Choroid plexus epithelial cell (primary cell): ENCODE measurements around the gene CAMSAP3.

ENCODE experiments used
- DNase-seq: peaks from one replicate; pipeline ENCODE4 v3.0.0-alpha.2; 2010; ENCODE audit warnings: low read depth
- H3K4me3 ChIP-seq: 2 replicates; pipeline ENCODE4 v1.5.1; 2011; ENCODE audit warnings: low read depth, mild to moderate bottlenecking, control low read depth, low read length, moderate library complexity
- CTCF ChIP-seq: conservative IDR thresholded peaks from 2 replicates; pipeline ENCODE4 v1.5.1; 2011; ENCODE audit warnings: low read depth, mild to moderate bottlenecking, control low read depth, inconsistent platforms, low read length, moderate library complexity

Gene CAMSAP3

GRCh38 chr19:7645656-7646425 is 50.2 kb downstream of the CAMSAP3 start:
- TF ChIP-seq CTCF, result no peak
- H3K4me3 ChIP-seq, result no peak overlapping the region

GRCh38 chr19:7646426-7646700 is 50.7 kb downstream of the CAMSAP3 start:
- no peak overlapping the region for H3K4me3 ChIP-seq
- no peak for DNase-seq
- no peak for TF ChIP-seq CTCF

More at GRCh38 chr19:7645656-7646425, 50.2 kb downstream of the CAMSAP3 start:
- no peak for DNase-seq

GRCh38 chr19:7647156-7647555 is 51.5 kb downstream of the CAMSAP3 start:
- no peak for DNase-seq
- no peak overlapping the region for H3K4me3 ChIP-seq
- TF ChIP-seq CTCF, result no peak

- DNase-seq, result no peak
- no peak overlapping the region for H3K4me3 ChIP-seq
These were observed 52.8 kb downstream of the CAMSAP3 start for GRCh38 chr19:7648265-7649014.

GRCh38 chr19:7650148-7650547 is 54.5 kb downstream of the CAMSAP3 start:
- H3K4me3 ChIP-seq, result no peak overlapping the region
- DNase-seq, result no peak
- no peak for TF ChIP-seq CTCF

More at GRCh38 chr19:7648265-7649014, 52.8 kb downstream of the CAMSAP3 start:
- no peak for TF ChIP-seq CTCF

- H3K4me3 ChIP-seq, result peak overlapping the region; percentile 7
- TF ChIP-seq CTCF, result peak; percentile 97
- peak; percentile 92 for DNase-seq
These were observed 56.5 kb downstream of the CAMSAP3 start for GRCh38 chr19:7652061-7652641.
